GM19395 (cell line): ENCODE data around the gene RAX2.
"Not testable (repeated sequence)": the region's sequence is repeated elsewhere in the genome, so short reads cannot be mapped to it uniquely, and the experiment has no call there.

Experiments
- ATAC-seq: cut with Tn5 transposase; IDR thresholded peaks from one replicate; pipeline ENCODE4 v1.9.1; 2021; ENCODE audit warnings: mild to moderate bottlenecking, moderate library complexity; ENCODE audit not compliant: unreplicated experiment

RAX2 gene

GRCh38 chr19:3778899-3779723, 7.1 kb upstream of the RAX2 start:
- no peak for ATAC-seq

- ATAC-seq, result no peak
Measured at GRCh38 chr19:3778104-3778867, 6.3 kb upstream of the RAX2 start.

- ATAC-seq, result no peak
Measured at GRCh38 chr19:3776479-3777040, 4.5 kb upstream of the RAX2 start.

GRCh38 chr19:3775831-3776230, 3.8 kb upstream of the RAX2 start:
- no peak for ATAC-seq

GRCh38 chr19:3775374-3775711, 3.3 kb upstream of the RAX2 start:
- no peak for ATAC-seq

- no peak for ATAC-seq
Measured at GRCh38 chr19:3774621-3775373, 2.8 kb upstream of the RAX2 start.

GRCh38 chr19:3773814-3774515, 1.9 kb upstream of the RAX2 start:
- no peak for ATAC-seq

- no peak for ATAC-seq
Measured at GRCh38 chr19:3771000-3771905, 775 bp downstream of the RAX2 start.

- ATAC-seq, result no peak
Measured at GRCh38 chr19:3770136-3770999, 1.7 kb downstream of the RAX2 start.

- no peak for ATAC-seq
Measured at GRCh38 chr19:3769494-3769893, 2.5 kb downstream of the RAX2 start.

- ATAC-seq, result no peak
Measured at GRCh38 chr19:3768748-3769099, 3.3 kb downstream of the RAX2 start.

- no peak for ATAC-seq
Measured at GRCh38 chr19:3768015-3768747, 3.8 kb downstream of the RAX2 start.

GRCh38 chr19:3767050-3767449, 5.0 kb downstream of the RAX2 start:
- no peak for ATAC-seq

- no peak for ATAC-seq
Measured at GRCh38 chr19:3766520-3766919, 5.5 kb downstream of the RAX2 start.

- not testable (repeated sequence) for ATAC-seq
Measured at GRCh38 chr19:3765757-3766156, 6.3 kb downstream of the RAX2 start.

- no peak for ATAC-seq
Measured at GRCh38 chr19:3765121-3765520, 6.9 kb downstream of the RAX2 start.

GRCh38 chr19:3762501-3763459, 9.2 kb downstream of the RAX2 start, which contains the start of gene MRPL54:
Gene MRPL54, plus strand, starts transcription at chr19:3762682. Its CDS starts 19 bp downstream, at chr19:3762701.
- ATAC-seq, result peak; percentile 74
